H54 (cell line): ENCODE data around the gene STUM.
"Not testable (repeated sequence)": the region's sequence is repeated elsewhere in the genome, so short reads cannot be mapped to it uniquely, and the experiment has no call there.

ENCODE experiments used
- DNase-seq: peaks from one replicate; pipeline ENCODE4 v3.0.0; 2011; ENCODE audit warnings: low spot score, mixed read lengths; ENCODE audit not compliant: insufficient read length
- FAIRE-seq: peaks from 3 replicates; lab custom pipeline; 2011; peaks lifted over from hg19 to GRCh38; lab: Jason Lieb, UNC
- POLR2A ChIP-seq: IDR thresholded peaks from 2 replicates; pipeline ENCODE4 v1.6.1; 2011; ENCODE audit warnings: low read depth, mild to moderate bottlenecking, low read length

Gene STUM

DNA sequence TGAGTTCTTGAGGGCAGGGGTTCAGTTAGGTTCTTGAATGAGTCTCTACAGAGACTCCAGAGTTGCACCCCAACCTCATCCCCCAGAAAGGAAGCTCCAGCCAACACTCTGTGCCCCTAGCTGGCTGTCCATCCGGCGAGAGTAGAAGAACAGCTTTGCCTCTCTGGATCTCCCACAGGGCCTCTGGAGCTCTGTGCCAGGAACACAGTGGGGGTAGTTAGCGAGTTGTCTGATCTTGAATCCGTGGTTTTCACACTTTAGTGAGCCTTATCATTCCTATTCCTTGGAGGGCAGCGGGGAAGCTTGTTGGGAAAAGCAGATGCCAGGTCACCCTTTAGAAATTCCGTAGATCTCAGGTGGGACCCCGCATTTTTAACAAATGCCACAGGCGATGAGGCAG lies 45.0 kb downstream of the STUM start:
- no peak for DNase-seq
- no peak for TF ChIP-seq POLR2A
- FAIRE-seq, result no peak

- DNase-seq (no peak), FAIRE-seq (no peak)
- TF ChIP-seq POLR2A, result no peak
Observed at GRCh38 chr1:226596531-226597165, 48.1 kb downstream of the STUM start.

- FAIRE-seq (no peak), DNase-seq (no peak)
- no peak for TF ChIP-seq POLR2A
Observed at GRCh38 chr1:226597616-226598454, 49.3 kb downstream of the STUM start.

- FAIRE-seq (no peak), DNase-seq (no peak)
- no peak for TF ChIP-seq POLR2A
Observed at GRCh38 chr1:226598455-226598849, 49.9 kb downstream of the STUM start.

DNA sequence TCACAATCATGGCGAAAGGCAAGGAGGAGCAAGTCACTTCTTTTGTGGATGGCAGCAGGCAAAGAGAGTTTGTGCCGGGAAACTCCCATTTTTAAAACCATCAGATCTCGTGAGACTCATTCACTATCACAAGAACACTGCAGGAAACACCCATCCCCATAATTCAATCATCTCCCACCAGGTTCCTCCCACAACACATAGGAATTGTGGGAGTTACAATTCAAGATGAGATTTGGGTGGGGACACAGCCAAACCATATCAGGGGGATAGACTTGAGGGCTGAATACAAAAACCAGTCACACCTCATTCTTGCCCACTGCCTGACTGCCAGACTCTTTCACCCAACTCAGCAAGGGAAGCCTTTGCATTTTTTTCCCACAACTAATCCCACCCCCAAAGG lies 50.4 kb downstream of the STUM start:
- not testable (repeated sequence) for DNase-seq, FAIRE-seq

GRCh38 chr1:226599636-226600238 lies 51.2 kb downstream of the STUM start:
- FAIRE-seq (no peak), DNase-seq (no peak)
- no peak for TF ChIP-seq POLR2A

GRCh38 chr1:226600254-226600653 lies 51.7 kb downstream of the STUM start:
- no peak for FAIRE-seq
- DNase-seq, result no peak
- TF ChIP-seq POLR2A, result no peak

DNA sequence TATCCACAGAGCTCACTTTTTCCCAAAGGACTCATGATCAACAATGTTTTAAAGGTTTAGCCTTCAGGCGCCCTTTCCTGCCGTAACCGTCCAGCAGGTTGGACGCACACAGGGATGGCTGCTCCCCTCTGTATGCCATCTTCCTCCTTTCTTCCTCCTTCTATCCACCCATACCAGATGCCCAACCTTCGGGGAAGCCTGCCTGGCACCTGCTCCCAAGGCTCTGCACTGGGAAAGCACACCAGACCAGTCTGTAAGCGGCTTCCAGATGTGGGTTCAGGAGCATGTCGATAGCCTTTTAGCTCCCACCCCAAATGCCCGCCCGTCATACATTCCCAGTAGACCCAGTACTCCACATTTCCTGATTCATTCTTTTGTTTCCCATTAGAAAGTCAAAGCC lies 52.9 kb downstream of the STUM start:
- FAIRE-seq (no peak), DNase-seq (no peak)
- no peak for TF ChIP-seq POLR2A

GRCh38 chr1:226602186-226603021 lies 53.8 kb downstream of the STUM start:
- DNase-seq (no peak), FAIRE-seq (no peak)
- TF ChIP-seq POLR2A, result no peak

DNA sequence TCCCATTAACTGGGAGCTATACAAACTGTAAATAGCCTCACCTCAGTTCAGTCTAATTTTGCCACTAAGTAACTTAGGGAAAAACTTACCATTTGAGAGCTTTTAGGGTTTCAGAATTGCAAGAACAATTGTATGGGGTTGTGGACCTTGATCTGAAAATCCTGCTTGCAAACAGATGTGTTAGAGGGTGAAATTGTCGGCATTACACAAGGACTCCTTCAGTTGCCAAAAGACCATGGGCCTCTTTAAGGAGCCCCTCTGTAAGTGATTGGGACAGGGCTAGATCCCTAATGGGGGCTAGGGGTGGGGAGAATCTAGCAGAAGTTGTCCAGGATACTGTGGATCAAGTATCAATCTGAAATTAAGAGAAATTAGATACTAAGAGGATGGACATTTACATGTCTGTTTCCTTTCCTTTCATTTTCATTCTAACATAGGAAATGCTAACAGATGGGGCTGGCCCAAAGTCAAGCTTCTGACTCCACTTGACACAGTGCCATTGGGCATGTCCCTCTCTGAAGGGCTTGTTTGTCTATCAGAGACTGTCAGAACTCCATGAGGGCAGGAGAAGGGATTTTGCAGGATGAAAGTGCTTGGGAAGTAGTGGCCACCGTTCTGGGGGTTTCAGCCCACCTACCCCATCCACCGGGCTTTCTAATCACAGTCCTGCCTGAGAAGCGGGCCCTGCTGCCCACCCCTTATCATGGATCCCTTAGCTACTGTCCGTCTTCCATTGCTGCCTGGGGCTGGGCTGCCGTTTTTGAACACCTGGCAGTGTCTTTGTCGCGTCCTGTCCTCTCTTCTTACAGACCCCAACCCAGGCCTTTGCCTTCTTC lies 54.7 kb downstream of the STUM start:
- no peak for TF ChIP-seq POLR2A
- no peak for DNase-seq
- no peak for FAIRE-seq

- FAIRE-seq (no peak), DNase-seq (no peak)
Observed at GRCh38 chr1:226603858-226604559, 55.4 kb downstream of the STUM start.

DNA sequence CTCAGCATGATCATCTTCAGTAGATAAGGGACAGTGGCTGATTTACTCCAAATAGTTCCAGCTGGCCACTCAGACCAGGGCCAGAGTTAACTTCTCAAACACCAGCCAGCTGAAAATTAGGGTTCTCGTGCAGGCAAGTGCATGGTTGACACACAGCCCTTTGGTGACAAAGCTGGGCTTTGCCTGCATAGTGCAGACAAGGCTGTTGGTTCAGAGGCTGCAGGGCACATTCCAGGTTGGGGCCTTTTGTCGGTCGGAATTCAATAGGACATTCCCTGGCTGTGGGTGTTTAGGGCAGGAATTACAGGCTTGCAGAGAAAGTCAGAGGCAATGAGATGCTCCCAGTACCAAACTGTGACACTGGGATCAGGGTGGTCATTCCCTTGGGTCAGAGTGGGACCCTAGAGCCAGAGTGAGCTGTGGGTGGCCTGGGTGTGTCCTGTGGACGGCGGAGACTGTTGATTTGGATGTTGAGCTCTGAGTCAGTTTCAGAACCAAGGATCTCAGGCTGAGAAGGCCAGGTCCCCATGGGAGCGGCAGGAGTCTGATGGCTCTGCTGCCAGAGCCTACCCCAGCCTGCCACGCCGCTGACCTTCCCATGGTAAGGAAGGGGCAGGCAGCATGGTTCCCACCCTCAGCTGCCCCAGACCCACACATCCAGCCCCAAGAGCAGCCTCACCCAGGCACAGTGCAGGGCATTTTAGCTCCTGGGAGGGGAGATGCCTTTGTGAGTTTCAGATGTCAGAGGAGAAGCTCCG lies 56.2 kb downstream of the STUM start:
- FAIRE-seq (no peak), DNase-seq (no peak)
- no peak for TF ChIP-seq POLR2A

More at GRCh38 chr1:226603858-226604559, 55.4 kb downstream of the STUM start:
- no peak for TF ChIP-seq POLR2A
